ENCODE data around the gene GNG2.

DNA sequence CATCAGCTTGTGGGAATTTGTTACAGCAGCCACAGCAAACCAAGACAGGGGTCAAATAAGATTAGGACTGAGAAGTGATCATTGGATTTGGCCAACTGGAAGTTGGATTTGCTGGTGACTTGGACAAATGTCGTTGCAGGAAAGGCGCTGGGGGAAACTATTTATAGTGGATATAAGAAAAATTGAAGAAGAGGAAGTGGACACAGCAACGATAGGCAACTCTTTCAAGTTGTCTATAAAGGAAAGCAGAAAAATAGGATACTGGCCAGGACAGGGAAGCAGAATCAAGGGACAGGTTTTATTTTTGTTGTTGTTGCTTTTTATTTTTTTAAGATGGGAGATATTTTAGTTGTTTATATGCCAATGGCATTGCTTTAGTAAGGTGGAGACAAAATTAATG is 72.8 kb downstream of the GNG2 start:
- TF ChIP-seq CTCF (IDR thresholded peaks at IDR 0.05) (no peak), POLR2A (IDR thresholded peaks at IDR 0.05) (no peak)
